ENCODE results near the gene RABEPK. TPM values are rescaled to one million over a fixed set of nuclear protein-coding genes. Genes with fewer than 3 reads are reported as not detected.
"Not testable (repeated sequence)": the region's sequence is repeated elsewhere in the genome, so short reads cannot be mapped to it uniquely, and the experiment has no call there.

Gene RABEPK
- total RNA-seq, 4 donors from 2014 or later: 11.4 to 14.6 (median 13.3) TPM

DNA sequence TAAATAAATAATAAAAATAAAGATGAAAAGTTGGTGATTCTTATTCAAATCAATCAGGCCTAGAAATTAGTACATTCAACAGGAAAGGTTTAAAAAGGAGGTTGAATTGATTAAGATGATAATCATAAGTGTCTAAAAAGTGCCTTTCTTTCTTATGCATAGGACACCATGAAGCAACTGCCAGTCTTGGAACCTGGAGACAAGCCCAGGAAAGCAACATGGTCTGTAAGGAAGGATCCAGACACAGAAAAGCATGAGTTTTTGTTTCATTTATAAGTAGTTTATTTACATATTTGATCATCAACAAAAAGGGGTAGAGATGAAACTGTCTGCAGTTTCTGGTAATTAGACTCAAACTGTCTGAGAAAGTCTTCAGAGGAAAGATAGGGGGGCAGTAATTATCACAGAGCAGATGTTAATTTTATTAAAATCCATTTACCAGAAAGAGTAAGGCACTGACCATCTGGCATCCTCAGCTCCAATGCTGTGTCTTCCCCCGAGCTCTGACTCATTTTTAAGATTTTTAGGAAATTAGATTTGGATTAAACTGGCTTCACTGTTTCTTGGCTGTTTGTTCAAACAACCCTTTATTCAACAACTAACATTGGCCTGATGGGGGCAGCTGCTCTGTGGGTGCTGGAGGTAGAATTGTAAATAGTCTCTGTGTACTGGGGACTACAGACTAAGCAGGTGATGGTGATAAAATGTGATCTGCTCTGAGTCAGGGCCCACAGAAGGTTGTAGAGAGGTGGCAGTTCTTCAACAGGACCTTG is 2.7 kb downstream of the RABEPK start:
- no peak overlapping the region for H3K27ac ChIP-seq
- WGBS: 76% methylated on average over 1 of the region's 1 CpG
- no peak overlapping the region for H3K4me3 ChIP-seq
- TF ChIP-seq, protein P1, sequence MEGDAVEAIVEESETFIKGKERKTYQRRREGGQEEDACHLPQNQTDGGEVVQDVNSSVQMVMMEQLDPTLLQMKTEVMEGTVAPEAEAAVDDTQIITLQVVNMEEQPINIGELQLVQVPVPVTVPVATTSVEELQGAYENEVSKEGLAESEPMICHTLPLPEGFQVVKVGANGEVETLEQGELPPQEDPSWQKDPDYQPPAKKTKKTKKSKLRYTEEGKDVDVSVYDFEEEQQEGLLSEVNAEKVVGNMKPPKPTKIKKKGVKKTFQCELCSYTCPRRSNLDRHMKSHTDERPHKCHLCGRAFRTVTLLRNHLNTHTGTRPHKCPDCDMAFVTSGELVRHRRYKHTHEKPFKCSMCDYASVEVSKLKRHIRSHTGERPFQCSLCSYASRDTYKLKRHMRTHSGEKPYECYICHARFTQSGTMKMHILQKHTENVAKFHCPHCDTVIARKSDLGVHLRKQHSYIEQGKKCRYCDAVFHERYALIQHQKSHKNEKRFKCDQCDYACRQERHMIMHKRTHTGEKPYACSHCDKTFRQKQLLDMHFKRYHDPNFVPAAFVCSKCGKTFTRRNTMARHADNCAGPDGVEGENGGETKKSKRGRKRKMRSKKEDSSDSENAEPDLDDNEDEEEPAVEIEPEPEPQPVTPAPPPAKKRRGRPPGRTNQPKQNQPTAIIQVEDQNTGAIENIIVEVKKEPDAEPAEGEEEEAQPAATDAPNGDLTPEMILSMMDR (IDR thresholded peaks at IDR 0.05): no peak
- TF ChIP-seq EP300 (IDR thresholded peaks at IDR 0.05) (no peak), POLR2AphosphoS5 (IDR thresholded peaks at IDR 0.05) (no peak), POLR2A (IDR thresholded peaks at IDR 0.05) (no peak)
- no peaks in the 10 kb centered on the region for H3K27me3 ChIP-seq
- DNase-seq (ENCODE audit: low spot score in 2 of 2): no peak
- peaks cover 14% of the 10 kb centered on the region for H3K4me1 ChIP-seq
- H3K9me3 ChIP-seq: no peaks in the 10 kb centered on the region
- H3K36me3 ChIP-seq: peaks cover 43% of the 10 kb centered on the region

DNA sequence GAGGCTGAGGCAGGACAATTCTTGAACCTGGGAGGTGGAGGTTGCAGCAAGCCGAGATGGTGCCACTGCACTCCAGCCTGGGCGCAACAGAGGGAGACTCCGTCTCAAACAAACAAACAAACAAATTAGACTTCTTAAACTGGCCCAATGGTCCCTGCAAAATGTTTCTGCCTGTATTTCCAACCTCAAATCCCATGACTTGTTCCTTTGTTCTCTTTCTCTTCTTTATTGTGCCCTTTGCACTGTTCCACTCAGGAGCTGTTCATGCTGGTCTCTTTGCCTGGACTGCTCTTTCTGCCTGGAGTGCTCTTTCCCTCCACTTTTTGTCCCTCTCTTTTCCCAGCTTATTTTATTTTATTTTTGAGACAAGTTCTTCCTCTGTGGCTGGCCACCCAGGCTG is 4.1 kb downstream of the RABEPK start:
- Histone ChIP-seq H3K4me3 (no peak overlapping the region), H3K9me3 (no peaks in the 10 kb centered on the region), H3K27ac (no peak overlapping the region), H3K36me3 (peaks cover 50% of the 10 kb centered on the region), H3K4me1 (peaks cover 8% of the 10 kb centered on the region), H3K27me3 (no peaks in the 10 kb centered on the region)
- TF ChIP-seq POLR2A (IDR thresholded peaks at IDR 0.05) (no peak), EP300 (IDR thresholded peaks at IDR 0.05) (no peak), POLR2AphosphoS5 (IDR thresholded peaks at IDR 0.05) (no peak)
- TF ChIP-seq, protein P1 (IDR thresholded peaks at IDR 0.05): no peak
- no peak for DNase-seq (ENCODE audit: low spot score in 2 of 2)
- 96% methylated on average over 3 of the region's 3 CpGs for WGBS

DNA sequence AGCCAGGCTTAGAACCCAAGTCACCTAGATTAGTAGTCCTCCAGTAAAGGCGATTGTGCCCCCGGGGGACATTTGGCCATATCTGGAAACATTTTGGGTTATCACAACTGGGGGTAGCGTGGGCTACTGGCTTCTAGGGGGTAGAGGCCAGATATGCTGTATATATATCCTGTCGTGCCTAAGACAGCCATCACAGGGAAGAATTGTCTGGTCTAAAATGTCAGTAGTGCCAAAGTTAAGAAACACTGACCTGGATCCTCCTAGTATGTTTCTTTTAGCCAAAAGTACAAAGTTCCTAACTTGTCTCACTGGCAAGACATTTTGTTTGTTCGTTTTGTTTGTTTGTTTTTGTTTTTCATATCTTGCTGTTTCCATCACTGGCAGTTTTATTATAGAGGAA is 13.8 kb downstream of the RABEPK start:
- Histone ChIP-seq H3K9me3 (no peaks in the 10 kb centered on the region), H3K4me1 (no peaks in the 10 kb centered on the region), H3K36me3 (peaks cover 55% of the 10 kb centered on the region), H3K27ac (no peak overlapping the region), H3K4me3 (no peak overlapping the region), H3K27me3 (no peaks in the 10 kb centered on the region)
- DNase-seq (ENCODE audit: low spot score in 2 of 2): no peak
- WGBS: 92% methylated on average over 5 of the region's 5 CpGs
- TF ChIP-seq POLR2AphosphoS5 (IDR thresholded peaks at IDR 0.05) (no peak), EP300 (IDR thresholded peaks at IDR 0.05) (no peak), POLR2A (IDR thresholded peaks at IDR 0.05) (no peak)
- TF ChIP-seq, protein P1 (IDR thresholded peaks at IDR 0.05): no peak

DNA sequence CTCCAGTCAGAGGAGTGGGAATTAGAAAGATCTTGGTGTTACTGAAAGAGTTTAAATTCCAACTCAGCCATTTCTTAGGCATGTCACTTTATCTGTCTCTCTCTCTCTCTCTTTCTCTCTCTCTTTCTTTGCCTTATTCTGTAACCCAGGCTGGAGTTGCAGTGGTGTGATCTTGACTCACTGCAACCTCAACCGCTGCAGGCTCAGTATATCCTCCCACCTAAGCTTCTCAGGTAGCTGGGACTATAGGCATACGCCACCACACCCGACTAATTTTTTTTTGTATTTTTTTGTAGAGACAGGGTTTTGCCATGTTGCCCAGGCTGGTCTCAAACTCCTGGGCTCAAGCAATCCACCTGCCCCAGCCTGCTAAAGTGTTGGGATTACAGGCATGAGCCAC is 18.3 kb downstream of the RABEPK start:
- Histone ChIP-seq H3K36me3 (peaks cover 52% of the 10 kb centered on the region), H3K9me3 (no peaks in the 10 kb centered on the region)
- no peak for TF ChIP-seq EP300 (IDR thresholded peaks at IDR 0.05)
- no peak for TF ChIP-seq POLR2AphosphoS5 (IDR thresholded peaks at IDR 0.05)

DNA sequence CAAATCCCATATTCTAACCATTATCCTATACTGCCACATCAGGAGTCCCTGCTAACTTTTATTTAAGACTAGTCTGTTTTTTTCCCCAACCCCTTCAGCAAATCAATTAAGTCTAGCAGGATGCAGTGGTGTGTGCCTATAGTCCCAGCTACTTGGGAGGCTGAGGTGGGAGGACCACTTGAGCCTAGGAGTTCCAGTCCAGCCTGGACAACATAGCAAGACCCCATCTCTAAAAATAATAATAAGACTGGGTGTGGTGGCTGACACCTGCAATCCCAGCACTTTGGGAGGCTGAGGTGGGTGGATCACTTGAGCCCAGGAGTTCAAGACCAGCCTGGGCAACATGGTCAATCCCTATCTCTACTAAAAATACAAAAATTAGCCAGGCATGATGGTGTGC is 24.5 kb downstream of the RABEPK start:
- not testable (repeated sequence) for H3K4me1 ChIP-seq; DNase-seq (ENCODE audit: low spot score in 2 of 2); H3K4me3 ChIP-seq; H3K27ac ChIP-seq; H3K9me3 ChIP-seq; H3K27me3 ChIP-seq
- peaks cover 62% of the 10 kb centered on the region for H3K36me3 ChIP-seq

More for the DNA sequence above, 18.3 kb downstream of the RABEPK start:
- H3K27me3 ChIP-seq: no peaks in the 10 kb centered on the region
- no peaks in the 10 kb centered on the region for H3K4me1 ChIP-seq
- H3K27ac ChIP-seq: no peak overlapping the region
- H3K4me3 ChIP-seq: no peak overlapping the region
- no peak for DNase-seq (ENCODE audit: low spot score in 2 of 2)
- WGBS: 98% methylated on average over 3 of the region's 3 CpGs

DNA sequence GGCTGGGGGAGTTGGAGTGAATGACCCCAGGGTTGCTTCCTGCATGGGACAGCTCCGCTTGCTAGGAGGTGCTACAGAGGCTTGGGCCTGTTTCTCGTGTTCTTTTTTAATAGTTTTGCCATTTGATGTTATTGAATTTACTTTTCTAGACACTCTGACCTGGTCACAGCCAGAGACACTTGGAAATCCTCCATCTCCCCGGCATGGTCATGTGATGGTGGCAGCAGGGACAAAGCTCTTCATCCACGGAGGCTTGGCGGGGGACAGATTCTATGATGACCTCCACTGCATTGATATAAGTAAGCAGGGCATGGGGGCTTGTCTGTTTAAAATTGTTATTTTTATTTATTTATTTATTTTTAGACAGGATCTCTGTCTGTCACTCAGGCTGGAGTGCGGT is 27.4 kb downstream of the RABEPK start:
- Histone ChIP-seq H3K27me3 (no peaks in the 10 kb centered on the region), H3K9me3 (no peaks in the 10 kb centered on the region), H3K4me1 (no peaks in the 10 kb centered on the region), H3K27ac (no peak overlapping the region), H3K4me3 (no peak overlapping the region), H3K36me3 (peaks cover 66% of the 10 kb centered on the region)
- TF ChIP-seq EP300 (IDR thresholded peaks at IDR 0.05): no peak
- DNase-seq (ENCODE audit: low spot score in 2 of 2): no peak
- WGBS: 95% methylated on average over 6 of the region's 6 CpGs

DNA sequence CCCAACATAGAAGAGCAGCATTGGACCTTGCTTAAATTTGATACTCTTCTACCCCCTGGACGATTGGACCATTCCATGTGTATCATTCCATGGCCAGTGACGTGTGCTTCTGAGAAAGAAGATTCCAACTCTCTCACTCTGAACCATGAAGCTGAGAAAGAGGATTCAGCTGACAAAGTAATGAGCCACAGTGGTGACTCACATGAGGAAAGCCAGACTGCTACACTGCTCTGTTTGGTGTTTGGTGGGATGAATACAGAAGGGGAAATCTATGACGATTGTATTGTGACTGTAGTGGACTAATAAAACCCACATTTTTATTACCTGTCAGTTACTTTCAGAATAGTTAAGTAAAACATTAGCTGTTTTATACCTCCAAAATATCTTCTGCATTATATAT is 33.3 kb downstream of the RABEPK start:
- no peak for TF ChIP-seq POLR2A (IDR thresholded peaks at IDR 0.05)
- Histone ChIP-seq H3K36me3 (peaks cover 86% of the 10 kb centered on the region), H3K4me3 (no peak overlapping the region), H3K27me3 (no peaks in the 10 kb centered on the region), H3K27ac (no peak overlapping the region), H3K4me1 (peaks cover 33% of the 10 kb centered on the region), H3K9me3 (no peaks in the 10 kb centered on the region)
- no peak for DNase-seq (ENCODE audit: low spot score in 2 of 2)
- 61% methylated on average over 3 of the region's 3 CpGs for WGBS

DNA sequence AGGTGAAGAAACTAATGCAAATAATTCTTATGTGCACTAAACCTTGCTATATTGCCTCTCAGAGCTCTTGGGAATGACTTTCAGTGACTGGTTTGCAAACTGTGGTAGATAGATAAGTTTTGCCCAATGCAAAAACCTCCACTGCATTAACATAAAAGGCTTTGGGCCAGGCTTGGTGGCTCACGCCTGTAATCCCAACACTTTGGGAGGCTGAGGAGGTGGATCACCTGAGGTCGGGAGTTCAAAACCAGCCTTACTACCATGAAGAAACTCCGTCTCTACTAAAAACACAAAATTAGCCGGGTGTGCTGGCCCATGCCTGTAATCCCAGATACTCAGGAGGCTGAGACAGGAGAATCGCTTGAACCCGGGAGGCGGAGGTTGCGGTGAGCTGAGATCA is 33.8 kb downstream of the RABEPK start:
- H3K27ac ChIP-seq; H3K27me3 ChIP-seq; H3K9me3 ChIP-seq; H3K4me3 ChIP-seq; DNase-seq (ENCODE audit: low spot score in 2 of 2): not testable (repeated sequence)
- peaks cover 37% of the 10 kb centered on the region for H3K4me1 ChIP-seq
- H3K36me3 ChIP-seq: peaks cover 86% of the 10 kb centered on the region
- 96% methylated on average over 8 of the region's 8 CpGs for WGBS

Measured in suprapubic skin (tissue), 4 donors.